IMR-90 (cell line): ENCODE data around the gene PARD6G. TPM values are rescaled to one million over a fixed set of nuclear protein-coding genes. Genes with fewer than 3 reads are reported as not detected.
A peak's percentile ranks its signal among the peaks of the same experiment; 100 is the strongest.

Source experiments
- ATAC-seq: fragments of 200-7000 bp; cut with Tn5 transposase; 2 replicates; pipeline ENCODE4 v1.9.1; 2020; ENCODE audit warnings: low read depth, mild to moderate bottlenecking, moderate library complexity
- BruUV-seq: library from RNA; stranded (reverse); fragments of 400-500 nt; replicated peaks from 2 replicates; lab custom pipeline; 2021; lab: Mats Ljungman, UMichigan
- CTCF ChIA-PET: fragments of 300-600 bp; formaldehyde crosslinking; extraction: SDS; loops from one replicate; lab custom pipeline; 2021; ENCODE audit warnings: antibody characterized with exemption; lab: Yijun Ruan, JAX
- POLR2A ChIA-PET: fragments of 300-600 bp; sonication (Branson Sonifier 250); formaldehyde crosslinking; loops from one replicate; lab custom pipeline; 2022; ENCODE audit warnings: antibody characterized with exemption; ENCODE audit not compliant: unreplicated experiment; lab: Charles Lee
- DNase-seq: peaks from one replicate; pipeline ENCODE4 v3.0.0; 2013
- H2AFZ ChIP-seq: replicated peaks from 2 replicates; pipeline ENCODE3; 2013; ENCODE audit warnings: low read length, mild to moderate bottlenecking; ENCODE audit not compliant: poor library complexity
- H2AK5ac ChIP-seq: 2 replicates; pipeline ENCODE4 v1.6.1; 2013; ENCODE audit warnings: low read depth, low read length, inconsistent platforms
- H2AK9ac ChIP-seq: replicated peaks from 2 replicates; pipeline ENCODE3; 2013; ENCODE audit warnings: mild to moderate bottlenecking, low read depth, low read length, moderate library complexity; ENCODE audit not compliant: poor library complexity
- H2BK120ac ChIP-seq: 2 replicates; pipeline ENCODE4 v1.6.1; 2013; ENCODE audit warnings: low read depth, low read length, inconsistent platforms
- H2BK15ac ChIP-seq: 3 replicates; pipeline ENCODE4 v1.6.1; 2013; ENCODE audit warnings: low read depth, low read length, inconsistent platforms
- H2BK20ac ChIP-seq: 2 replicates; pipeline ENCODE4 v1.6.1; 2013; ENCODE audit warnings: low read depth, mild to moderate bottlenecking, inconsistent platforms, low read length, moderate library complexity
- H2BK5ac ChIP-seq: 2 replicates; pipeline ENCODE4 v1.6.1; 2013; ENCODE audit warnings: mild to moderate bottlenecking, low read depth, low read length, inconsistent platforms; ENCODE audit not compliant: poor library complexity, severe bottlenecking
- H3K14ac ChIP-seq: replicated peaks from 2 replicates; pipeline ENCODE4 v1.6.1; 2013; ENCODE audit warnings: low read depth, low read length, inconsistent platforms
- H3K18ac ChIP-seq: 2 replicates; pipeline ENCODE4 v1.6.1; 2013; ENCODE audit warnings: low read depth, low read length, control low read depth
- H3K23ac ChIP-seq: 2 replicates; pipeline ENCODE4 v1.6.1; 2013; ENCODE audit warnings: low read depth, low read length, inconsistent platforms
- H3K27ac ChIP-seq: 2 replicates; pipeline ENCODE4 v1.5.1; 2013; ENCODE audit warnings: mild to moderate bottlenecking, control low read depth, low read length; ENCODE audit not compliant: insufficient read depth
- H3K27me3 ChIP-seq: 2 replicates; pipeline ENCODE4 v1.6.1; 2013; ENCODE audit warnings: low read length; ENCODE audit not compliant: control insufficient read depth, insufficient read depth
- H3K36me3 ChIP-seq: 2 replicates; pipeline ENCODE4 v1.6.1; 2013; ENCODE audit warnings: low read length, mixed read lengths; ENCODE audit not compliant: control insufficient read depth, insufficient read depth
- H3K4ac ChIP-seq: 2 replicates; pipeline ENCODE4 v1.6.1; 2013; ENCODE audit warnings: low read depth, low read length, inconsistent platforms
- H3K4me1 ChIP-seq: 2 replicates; pipeline ENCODE4 v1.6.1; 2013; ENCODE audit warnings: low read length, mixed read lengths; ENCODE audit not compliant: control insufficient read depth, insufficient read depth
- H3K4me2 ChIP-seq: 2 replicates; pipeline ENCODE4 v1.6.1; 2013; ENCODE audit warnings: low read depth, mild to moderate bottlenecking, control low read depth, low read length, moderate library complexity
- H3K4me3 ChIP-seq: 2 replicates; pipeline ENCODE4 v1.5.1; 2013; ENCODE audit warnings: low read depth, mild to moderate bottlenecking, control low read depth, low read length, moderate library complexity; ENCODE audit not compliant: insufficient read depth
- H3K56ac ChIP-seq: 2 replicates; pipeline ENCODE4 v1.6.1; 2013; ENCODE audit warnings: low read length, inconsistent platforms; ENCODE audit not compliant: insufficient read depth; ENCODE audit errors: extremely low read depth
- H3K79me1 ChIP-seq, 2 experiments: 2 replicates each; pipeline ENCODE4 v1.6.1; 2013; ENCODE audit warnings: low read length in 2 of 2, inconsistent platforms in 1 of 2, low read depth in 1 of 2
- H3K9ac ChIP-seq: 2 replicates; pipeline ENCODE4 v1.6.1; 2013; ENCODE audit warnings: low read depth, low read length, control low read depth
- H3K9me1 ChIP-seq: 2 replicates; pipeline ENCODE4 v1.6.1; 2013; ENCODE audit warnings: low read length, inconsistent platforms; ENCODE audit not compliant: insufficient read depth
- H3K9me3 ChIP-seq: 2 replicates; pipeline ENCODE4 v1.6.1; 2013; ENCODE audit warnings: low read length; ENCODE audit not compliant: control insufficient read depth, insufficient read depth
- H4K20me1 ChIP-seq: 2 replicates; pipeline ENCODE4 v1.6.1; 2013; ENCODE audit warnings: low read length, inconsistent platforms; ENCODE audit not compliant: insufficient read depth
- H4K5ac ChIP-seq: 2 replicates; pipeline ENCODE4 v1.6.1; 2013; ENCODE audit warnings: mild to moderate bottlenecking, low read depth, low read length, control low read depth
- H4K8ac ChIP-seq, 2 experiments: 2 replicates each; pipeline ENCODE4 v1.6.1; 2013; ENCODE audit warnings: low read depth in 2 of 2, low read length in 2 of 2, control low read depth in 1 of 2, inconsistent platforms in 1 of 2
- H4K91ac ChIP-seq: 2 replicates; pipeline ENCODE4 v1.6.1; 2013; ENCODE audit warnings: low read depth, low read length, inconsistent platforms; ENCODE audit not compliant: insufficient read depth
- BHLHE40 ChIP-seq: fragments of 150-350 bp; IDR thresholded peaks from 2 replicates; pipeline ENCODE4 v1.6.1; 2016; ENCODE audit warnings: mild to moderate bottlenecking, low read depth, low read length
- CEBPB ChIP-seq: IDR thresholded peaks from 2 replicates; pipeline ENCODE4 v1.6.1; 2012; ENCODE audit warnings: low read depth, low read length, improper control_type of control experiment
- CHD1 ChIP-seq: IDR thresholded peaks from 2 replicates; pipeline ENCODE4 v1.6.1; 2012; ENCODE audit warnings: low read depth, low read length, improper control_type of control experiment
- FOS ChIP-seq: fragments of 150-350 bp; IDR thresholded peaks from 2 replicates; pipeline ENCODE4 v1.6.1; 2016; ENCODE audit warnings: low read depth, low read length
- MAFK ChIP-seq: IDR thresholded peaks from 2 replicates; pipeline ENCODE4 v1.6.1; 2012; ENCODE audit warnings: low read depth, low read length, improper control_type of control experiment
- MAZ ChIP-seq: IDR thresholded peaks from 2 replicates; pipeline ENCODE4 v1.6.1; 2012; ENCODE audit warnings: low read depth, mild to moderate bottlenecking, low read length, improper control_type of control experiment, moderate library complexity, borderline replicate concordance
- MXI1 ChIP-seq: IDR thresholded peaks from 2 replicates; pipeline ENCODE4 v1.6.1; 2012; ENCODE audit warnings: low read depth, mild to moderate bottlenecking, low read length, moderate library complexity, borderline replicate concordance
- NFE2L2 ChIP-seq: fragments of 150-350 bp; IDR thresholded peaks from 2 replicates; pipeline ENCODE4 v1.6.1; 2016; ENCODE audit warnings: low read depth, mild to moderate bottlenecking, low read length
- POLR2A ChIP-seq: IDR thresholded peaks from 2 replicates; pipeline ENCODE4 v1.6.1; 2012; ENCODE audit warnings: mild to moderate bottlenecking, low read depth, low read length
- RAD21 ChIP-seq: IDR thresholded peaks from 2 replicates; pipeline ENCODE4 v1.6.1; 2012; ENCODE audit warnings: low read length, improper control_type of control experiment
- RCOR1 ChIP-seq: IDR thresholded peaks from 2 replicates; pipeline ENCODE4 v1.6.1; 2012; ENCODE audit warnings: mild to moderate bottlenecking, low read length, improper control_type of control experiment; ENCODE audit not compliant: insufficient replicate concordance
- RFX5 ChIP-seq: IDR thresholded peaks from 2 replicates; pipeline ENCODE4 v1.8.0; 2012; ENCODE audit warnings: low read depth, mild to moderate bottlenecking, low read length, moderate library complexity
- SMC3 ChIP-seq: fragments of 150-350 bp; IDR thresholded peaks from 2 replicates; pipeline ENCODE4 v1.6.1; 2016; ENCODE audit warnings: low read depth, mild to moderate bottlenecking, antibody characterized with exemption, low read length, moderate library complexity
- WGBS, 2 experiments: methylation state at CpG; one replicate each; pipeline versions ENCODE4 v1.1.5 to v1.1.7; 2013; ENCODE audit warnings: missing lambda C conversion rate in 2 of 2; ENCODE audit not compliant: insufficient read length in 1 of 2; ENCODE audit errors: extremely low coverage in 2 of 2; 5-methylcytosine and 5-hydroxymethylcytosine counted together
- dilution Hi-C: fragments of 300-500 bp; cut with HindIII; formaldehyde crosslinking; loops from one replicate; pipeline ENCODE4 v1.14.3; 2018; ENCODE audit warnings: low sequenced_read_pairs; ENCODE audit not compliant: unreplicated experiment
- in situ Hi-C: fragments of 300-500 bp; cut with MboI; formaldehyde crosslinking; loops from 3 replicates; pipeline ENCODE4 v1.14.3; 2019; ENCODE audit warnings: low sequenced_read_pairs, inconsistent platforms, mixed read lengths
- intact Hi-C: fragments of 100-400 bp; cut with micrococcal nuclease; formaldehyde crosslinking; loops from 2 replicates; pipeline ENCODE4 v1.10.0; 2022
- polyA plus RNA-seq, 3 experiments: library from polyadenylated mRNA; depleted of rRNA; stranded (reverse); fragments of >200 nt; gene quantifications; 2 replicates each; pipeline ENCODE4 v1.2.3, GENCODE V29; 2012; ENCODE audit warnings: low replicate concordance in 1 of 3
- total RNA-seq: library from RNA; depleted of rRNA; stranded (reverse); fragments of >200 nt; gene quantifications from 2 replicates; pipeline ENCODE4 v1.2.3, GENCODE V29; 2012
- TF ChIP-seq, protein P1 (sequence below): fragments of 150-350 bp; IDR thresholded peaks from 2 replicates; pipeline ENCODE4 v1.6.1; 2016; ENCODE audit warnings: low read depth, mild to moderate bottlenecking, low read length, moderate library complexity, borderline replicate concordance
- TF ChIP-seq, protein P2 (sequence below): conservative IDR thresholded peaks from 2 replicates; pipeline ENCODE4 v1.5.1; 2012; ENCODE audit warnings: mild to moderate bottlenecking, low read depth, low read length, improper control_type of control experiment
- TF ChIP-seq, protein P3 (sequence below): fragments of 150-350 bp; IDR thresholded peaks from 2 replicates; pipeline ENCODE4 v1.6.1; 2017; ENCODE audit warnings: mild to moderate bottlenecking, antibody characterized with exemption, low read length, low read depth

PARD6G gene
- total and polyA plus RNA-seq, 2 of the 4 experiments (the other 2 are of a cell fraction), result 2.5 to 4.6 TPM

DNA sequence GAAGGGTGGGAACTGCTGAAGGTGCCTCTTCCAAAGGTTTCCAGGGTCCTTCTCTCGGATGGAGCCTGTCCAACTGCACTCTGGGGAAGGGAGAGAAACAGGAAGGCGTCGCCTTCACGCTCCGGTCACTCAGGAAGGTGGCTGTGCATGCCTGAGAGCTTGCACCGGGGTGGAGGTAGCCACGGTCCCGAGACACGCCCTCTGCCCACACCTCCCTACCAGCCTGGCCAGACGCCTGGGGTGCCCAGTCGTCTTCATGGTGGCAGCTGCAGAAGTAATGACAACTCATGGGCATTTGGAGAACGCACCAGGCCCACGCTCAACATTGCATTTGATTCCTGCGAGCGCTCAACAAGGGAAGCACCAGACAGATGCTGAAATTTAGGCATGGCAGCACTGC lies 78.3 kb downstream of the PARD6G start:
- ChIA-PET CTCF (no interaction called here), POLR2A (no interaction called here)
- H2AK9ac ChIP-seq, result no peak overlapping the region
- H2AK5ac ChIP-seq, result no peak overlapping the region
- no peaks in the 10 kb centered on the region for H3K27me3 ChIP-seq
- no peak overlapping the region for H3K18ac ChIP-seq
- H3K14ac ChIP-seq, result no peak overlapping the region
- H3K4me1 ChIP-seq, result peaks cover 2% of the 10 kb centered on the region; the same call in 1 of the 2 replicates
- no peak overlapping the region for H4K91ac ChIP-seq
- H2BK15ac ChIP-seq, result no peak overlapping the region
- DNase-seq (no peak), ATAC-seq (no peak)
- in situ Hi-C loops, result no loop called here
- dilution Hi-C loops, result no loop called here
- H3K4ac ChIP-seq, result no peak overlapping the region
- H3K79me1 ChIP-seq, result peaks cover 0 to 6% of the 10 kb centered on the region in 2 experiments; a peak in 1 of 4 replicates
- H4K8ac ChIP-seq, result no peak overlapping the region
- H3K36me3 ChIP-seq, result no peaks in the 10 kb centered on the region
- 90% methylated on average over 4 of the region's 15 CpGs; no CpG with 5 or more reads in 1 of the 2 experiments for WGBS, 2 experiments
- intact Hi-C loops, result no loop called here
- no peak overlapping the region for H3K4me3 ChIP-seq
- BruUV-seq, result no TSS peak
- no peak overlapping the region for H2BK20ac ChIP-seq
- H4K20me1 ChIP-seq, result no peaks in the 10 kb centered on the region; the same call in 1 of the 2 replicates
- H2AFZ ChIP-seq, result no peak overlapping the region
- H3K23ac ChIP-seq, result no peak overlapping the region
- peaks cover 18% of the 10 kb centered on the region for H3K9me1 ChIP-seq
- no peak overlapping the region for H3K9ac ChIP-seq
- no peak overlapping the region for H2BK5ac ChIP-seq
- H3K9me3 ChIP-seq, result peaks cover 8% of the 10 kb centered on the region
- H3K4me2 ChIP-seq, result no peak overlapping the region
- no peak overlapping the region for H3K27ac ChIP-seq
- H3K56ac ChIP-seq, result no peak overlapping the region
- TF ChIP-seq MAFK (no peak), NFE2L2 (no peak), CEBPB (no peak), SMC3 (no peak), RFX5 (no peak), RCOR1 (no peak), RAD21 (no peak), POLR2A (no peak), MAZ (no peak), FOS (no peak), BHLHE40 (no peak), MXI1 (no peak), CHD1 (no peak)
- TF ChIP-seq, protein P1, sequence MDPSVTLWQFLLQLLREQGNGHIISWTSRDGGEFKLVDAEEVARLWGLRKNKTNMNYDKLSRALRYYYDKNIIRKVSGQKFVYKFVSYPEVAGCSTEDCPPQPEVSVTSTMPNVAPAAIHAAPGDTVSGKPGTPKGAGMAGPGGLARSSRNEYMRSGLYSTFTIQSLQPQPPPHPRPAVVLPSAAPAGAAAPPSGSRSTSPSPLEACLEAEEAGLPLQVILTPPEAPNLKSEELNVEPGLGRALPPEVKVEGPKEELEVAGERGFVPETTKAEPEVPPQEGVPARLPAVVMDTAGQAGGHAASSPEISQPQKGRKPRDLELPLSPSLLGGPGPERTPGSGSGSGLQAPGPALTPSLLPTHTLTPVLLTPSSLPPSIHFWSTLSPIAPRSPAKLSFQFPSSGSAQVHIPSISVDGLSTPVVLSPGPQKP, result no peak
- TF ChIP-seq, protein P2, sequence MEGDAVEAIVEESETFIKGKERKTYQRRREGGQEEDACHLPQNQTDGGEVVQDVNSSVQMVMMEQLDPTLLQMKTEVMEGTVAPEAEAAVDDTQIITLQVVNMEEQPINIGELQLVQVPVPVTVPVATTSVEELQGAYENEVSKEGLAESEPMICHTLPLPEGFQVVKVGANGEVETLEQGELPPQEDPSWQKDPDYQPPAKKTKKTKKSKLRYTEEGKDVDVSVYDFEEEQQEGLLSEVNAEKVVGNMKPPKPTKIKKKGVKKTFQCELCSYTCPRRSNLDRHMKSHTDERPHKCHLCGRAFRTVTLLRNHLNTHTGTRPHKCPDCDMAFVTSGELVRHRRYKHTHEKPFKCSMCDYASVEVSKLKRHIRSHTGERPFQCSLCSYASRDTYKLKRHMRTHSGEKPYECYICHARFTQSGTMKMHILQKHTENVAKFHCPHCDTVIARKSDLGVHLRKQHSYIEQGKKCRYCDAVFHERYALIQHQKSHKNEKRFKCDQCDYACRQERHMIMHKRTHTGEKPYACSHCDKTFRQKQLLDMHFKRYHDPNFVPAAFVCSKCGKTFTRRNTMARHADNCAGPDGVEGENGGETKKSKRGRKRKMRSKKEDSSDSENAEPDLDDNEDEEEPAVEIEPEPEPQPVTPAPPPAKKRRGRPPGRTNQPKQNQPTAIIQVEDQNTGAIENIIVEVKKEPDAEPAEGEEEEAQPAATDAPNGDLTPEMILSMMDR, result no peak
- TF ChIP-seq, protein P3, sequence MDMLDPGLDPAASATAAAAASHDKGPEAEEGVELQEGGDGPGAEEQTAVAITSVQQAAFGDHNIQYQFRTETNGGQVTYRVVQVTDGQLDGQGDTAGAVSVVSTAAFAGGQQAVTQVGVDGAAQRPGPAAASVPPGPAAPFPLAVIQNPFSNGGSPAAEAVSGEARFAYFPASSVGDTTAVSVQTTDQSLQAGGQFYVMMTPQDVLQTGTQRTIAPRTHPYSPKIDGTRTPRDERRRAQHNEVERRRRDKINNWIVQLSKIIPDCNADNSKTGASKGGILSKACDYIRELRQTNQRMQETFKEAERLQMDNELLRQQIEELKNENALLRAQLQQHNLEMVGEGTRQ, result no peak
- H2BK120ac ChIP-seq, result 0 out of 2 replicates have a peak overlapping the region, but pooled peaks have one; percentile 10
- no peak overlapping the region for H4K5ac ChIP-seq
